Panc1 (cell line): ENCODE data around the gene NUP98.

ENCODE experiments used
- CTCF ChIP-seq: fragments of 450-650 bp; IDR thresholded peaks from 2 replicates; pipeline ENCODE4 v1.5.1; 2017; ENCODE audit warnings: mild to moderate bottlenecking
- POLR2AphosphoS5 ChIP-seq: IDR thresholded peaks from 2 replicates; pipeline ENCODE4 v1.6.1; 2012; ENCODE audit warnings: mild to moderate bottlenecking, low read depth, low read length, moderate library complexity
- SIN3A ChIP-seq: IDR thresholded peaks from 2 replicates; pipeline ENCODE4 v1.6.1; 2012; ENCODE audit warnings: low read depth, mild to moderate bottlenecking, low read length, moderate library complexity, borderline replicate concordance; ENCODE audit not compliant: insufficient read depth
- TCF7L2 ChIP-seq: IDR thresholded peaks from 2 replicates; pipeline ENCODE4 v1.6.1; 2011; ENCODE audit warnings: mild to moderate bottlenecking, low read depth, low read length, inconsistent platforms

GRCh38 chr11:3637201-3637600 lies 160.2 kb downstream of the NUP98 start:
- TF ChIP-seq TCF7L2 (no peak), CTCF (no peak), POLR2AphosphoS5 (no peak), SIN3A (no peak)
